Activated CD4-positive, CD25-positive, alpha-beta regulatory T cell treated with anti-CD3 and anti-CD28 coated beads, Interleukin-2, amount 50 U/mL, for 16 hours (primary cell): ENCODE measurements around the gene RFX2.
"Not testable (repeated sequence)": the region's sequence is repeated elsewhere in the genome, so short reads cannot be mapped to it uniquely, and the experiment has no call there.

Experiments used
- DNase-seq: peaks from one replicate; pipeline ENCODE4 v3.0.0-alpha.2; 2020; ENCODE audit warnings: low read depth, low spot score

Gene RFX2

GRCh38 chr19:6012426-6013170 is 97.7 kb downstream of the RFX2 start:
- no peak for DNase-seq

- no peak for DNase-seq
These were observed 98.5 kb downstream of the RFX2 start for GRCh38 chr19:6011794-6012193.

- DNase-seq: no peak
These were observed 99.1 kb downstream of the RFX2 start for GRCh38 chr19:6011206-6011605.

GRCh38 chr19:6010107-6010506 is 100.2 kb downstream of the RFX2 start:
- DNase-seq: no peak

GRCh38 chr19:6007866-6008265 is 102.4 kb downstream of the RFX2 start:
- DNase-seq: no peak

GRCh38 chr19:6006896-6007295 is 103.4 kb downstream of the RFX2 start:
- no peak for DNase-seq

GRCh38 chr19:6006070-6006446 is 104.2 kb downstream of the RFX2 start:
- DNase-seq: not testable (repeated sequence)

GRCh38 chr19:6005321-6006069 is 104.8 kb downstream of the RFX2 start:
- no peak for DNase-seq

- no peak for DNase-seq
These were observed 106.3 kb downstream of the RFX2 start for GRCh38 chr19:6003976-6004375.

GRCh38 chr19:6002591-6002990 is 107.7 kb downstream of the RFX2 start:
- DNase-seq: no peak

- no peak for DNase-seq
These were observed 110.0 kb downstream of the RFX2 start for GRCh38 chr19:6000228-6000847.

GRCh38 chr19:5999693-6000092 is 110.6 kb downstream of the RFX2 start:
- DNase-seq: no peak

- no peak for DNase-seq
These were observed 112.9 kb downstream of the RFX2 start for GRCh38 chr19:5997371-5997770.

GRCh38 chr19:5996623-5997320 is 113.5 kb downstream of the RFX2 start:
- no peak for DNase-seq

- no peak for DNase-seq
These were observed 114.2 kb downstream of the RFX2 start for GRCh38 chr19:5996102-5996501.

- no peak for DNase-seq
These were observed 114.7 kb downstream of the RFX2 start for GRCh38 chr19:5995606-5996005.

- DNase-seq: no peak
These were observed 115.7 kb downstream of the RFX2 start for GRCh38 chr19:5994405-5995165.

GRCh38 chr19:5993648-5994358 is 116.5 kb downstream of the RFX2 start:
- DNase-seq: no peak

- DNase-seq: no peak
These were observed 117.1 kb downstream of the RFX2 start for GRCh38 chr19:5993201-5993600.

GRCh38 chr19:5992756-5993155 is 117.5 kb downstream of the RFX2 start:
- no peak for DNase-seq
